Fibroblast of villous mesenchyme (primary cell): ENCODE measurements around the gene DNPEP. TPM values are rescaled to one million over a fixed set of nuclear protein-coding genes. Genes with fewer than 3 reads are reported as not detected.
A peak's percentile ranks its signal among the peaks of the same experiment; 100 is the strongest.

Experiments used
- DNase-seq: peaks from one replicate; pipeline ENCODE4 v3.0.0-alpha.2; 2010; ENCODE audit warnings: low read depth
- H3K4me3 ChIP-seq: 2 replicates; pipeline ENCODE4 v1.5.1; 2011; ENCODE audit warnings: low read depth, mild to moderate bottlenecking, low read length
- total RNA-seq: library from RNA; depleted of rRNA; stranded (reverse); fragments of >200 nt; gene quantifications from 2 replicates; pipeline ENCODE4 v1.2.3, GENCODE V29; 2012
- TF ChIP-seq, protein P1 (sequence below): IDR thresholded peaks from 2 replicates; pipeline ENCODE4 v1.5.1; 2012; ENCODE audit warnings: low read depth, mild to moderate bottlenecking, low read length; ENCODE audit not compliant: insufficient read depth

Gene DNPEP
- total RNA-seq, 1 donor, result 64.8 TPM

DNA sequence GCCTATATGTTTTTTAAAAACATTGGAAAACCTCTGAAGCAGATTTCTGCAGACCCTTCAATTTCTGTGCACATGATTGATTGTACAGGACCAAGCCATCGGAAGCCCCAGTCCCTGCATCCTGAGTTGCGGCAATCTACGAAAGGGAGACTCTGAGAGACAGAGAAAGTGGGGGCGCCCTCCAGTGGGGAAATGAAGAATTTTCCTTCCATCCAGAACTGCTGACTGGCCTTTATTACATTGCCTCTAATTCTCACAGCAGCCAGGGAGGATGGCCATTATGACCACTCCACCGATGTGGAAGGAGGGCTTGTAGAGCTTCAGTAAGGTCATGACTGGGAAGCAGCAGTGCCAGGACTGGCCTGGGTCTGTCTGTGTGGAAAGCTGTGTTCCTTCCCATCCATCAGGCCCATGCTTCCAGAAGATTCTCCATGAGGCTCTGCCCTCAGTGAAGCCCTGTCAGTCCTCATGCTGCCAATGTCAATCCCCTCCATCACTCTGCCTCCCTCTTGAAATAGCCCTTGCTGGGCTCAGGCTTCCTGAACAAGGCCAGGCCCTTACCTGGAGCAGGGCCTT is 35.2 kb downstream of the DNPEP start:
- peak; percentile 65 for DNase-seq
- TF ChIP-seq, protein P1, sequence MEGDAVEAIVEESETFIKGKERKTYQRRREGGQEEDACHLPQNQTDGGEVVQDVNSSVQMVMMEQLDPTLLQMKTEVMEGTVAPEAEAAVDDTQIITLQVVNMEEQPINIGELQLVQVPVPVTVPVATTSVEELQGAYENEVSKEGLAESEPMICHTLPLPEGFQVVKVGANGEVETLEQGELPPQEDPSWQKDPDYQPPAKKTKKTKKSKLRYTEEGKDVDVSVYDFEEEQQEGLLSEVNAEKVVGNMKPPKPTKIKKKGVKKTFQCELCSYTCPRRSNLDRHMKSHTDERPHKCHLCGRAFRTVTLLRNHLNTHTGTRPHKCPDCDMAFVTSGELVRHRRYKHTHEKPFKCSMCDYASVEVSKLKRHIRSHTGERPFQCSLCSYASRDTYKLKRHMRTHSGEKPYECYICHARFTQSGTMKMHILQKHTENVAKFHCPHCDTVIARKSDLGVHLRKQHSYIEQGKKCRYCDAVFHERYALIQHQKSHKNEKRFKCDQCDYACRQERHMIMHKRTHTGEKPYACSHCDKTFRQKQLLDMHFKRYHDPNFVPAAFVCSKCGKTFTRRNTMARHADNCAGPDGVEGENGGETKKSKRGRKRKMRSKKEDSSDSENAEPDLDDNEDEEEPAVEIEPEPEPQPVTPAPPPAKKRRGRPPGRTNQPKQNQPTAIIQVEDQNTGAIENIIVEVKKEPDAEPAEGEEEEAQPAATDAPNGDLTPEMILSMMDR, result peak; percentile 82
- H3K4me3 ChIP-seq, result no peak overlapping the region

DNA sequence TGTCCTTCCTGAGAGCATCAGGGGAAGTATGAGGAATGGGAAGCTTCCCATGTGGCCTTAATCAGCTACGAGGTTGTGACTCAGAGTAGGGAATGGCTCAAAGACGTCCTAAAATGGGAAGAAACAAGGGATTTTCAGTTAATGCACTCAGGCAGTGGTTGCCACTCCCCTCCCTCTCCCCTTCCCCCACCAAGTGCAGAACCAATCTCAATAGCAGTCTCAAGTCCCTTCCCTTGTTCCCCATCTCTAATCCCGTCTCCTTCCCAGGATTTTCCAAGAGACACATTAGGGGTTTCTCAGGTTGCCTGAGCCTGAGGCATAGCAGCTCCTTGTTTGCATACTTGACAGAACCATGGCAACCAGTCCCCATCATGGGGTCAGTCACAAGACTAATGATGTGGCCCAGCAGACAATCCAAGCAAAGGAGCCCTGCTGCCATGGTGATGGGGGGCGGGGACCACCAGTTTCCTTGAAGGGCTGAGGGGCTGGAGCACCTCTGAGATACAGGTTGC is 36.9 kb downstream of the DNPEP start:
- TF ChIP-seq, protein P1, result no peak
- DNase-seq, result peak; percentile 15
- H3K4me3 ChIP-seq, result no peak overlapping the region

DNA sequence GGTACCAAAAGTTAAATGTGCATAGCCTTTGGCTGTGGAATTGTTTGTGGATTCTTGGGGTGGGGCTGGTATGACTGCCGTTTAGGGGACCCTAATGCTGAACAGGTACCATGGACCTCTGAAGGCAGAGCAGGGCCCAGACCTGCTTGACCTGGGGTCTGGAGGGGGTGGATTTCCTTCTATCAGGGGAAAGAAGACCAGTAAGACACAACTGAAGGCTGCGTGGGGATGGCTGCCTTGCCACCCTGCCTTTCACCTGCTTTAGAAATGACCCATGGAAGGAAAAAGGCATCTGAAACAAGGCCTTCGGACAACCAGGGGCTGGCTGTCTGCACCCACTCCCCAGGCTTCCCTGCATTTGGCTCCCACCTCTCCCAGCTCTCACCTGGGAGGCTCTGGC is 37.5 kb downstream of the DNPEP start:
- TF ChIP-seq, protein P1, result no peak
- DNase-seq, result no peak
- H3K4me3 ChIP-seq, result no peak overlapping the region

- peak; percentile 53 for DNase-seq
- no peak overlapping the region for H3K4me3 ChIP-seq
- TF ChIP-seq, protein P1, result no peak
Measured at GRCh38 chr2:219344751-219345430, 42.8 kb downstream of the DNPEP start.

GRCh38 chr2:219335373-219335786 is 52.3 kb downstream of the DNPEP start:
- no peak overlapping the region for H3K4me3 ChIP-seq
- DNase-seq, result no peak
- TF ChIP-seq, protein P1, result no peak

GRCh38 chr2:219334076-219334475 is 53.6 kb downstream of the DNPEP start:
- TF ChIP-seq, protein P1, result no peak

GRCh38 chr2:219332542-219332941 is 55.2 kb downstream of the DNPEP start, which contains the start of gene RESP18:
RESP18 (minus strand) TSS chr2:219332744.
- no peak for DNase-seq
- TF ChIP-seq, protein P1, result no peak
- H3K4me3 ChIP-seq, result no peak within 1 kb of the TSS

More at GRCh38 chr2:219334076-219334475, 53.6 kb downstream of the DNPEP start:
- H3K4me3 ChIP-seq, result no peak overlapping the region
- DNase-seq, result no peak
